GM10266 (cell line): ENCODE data around the gene RNF40.
"Not testable (repeated sequence)": the region's sequence is repeated elsewhere in the genome, so short reads cannot be mapped to it uniquely, and the experiment has no call there.

ENCODE experiments used
- DNase-seq: peaks from one replicate; pipeline ENCODE4 v3.0.0; 2012; ENCODE audit errors: extremely low spot score
- TF ChIP-seq, protein P1 (sequence below): IDR thresholded peaks from 2 replicates; pipeline ENCODE4 v1.5.1; 2012; ENCODE audit warnings: mild to moderate bottlenecking, low read depth; ENCODE audit not compliant: control insufficient read depth, insufficient read depth; ENCODE audit errors: missing control alignments

RNF40 gene

DNA sequence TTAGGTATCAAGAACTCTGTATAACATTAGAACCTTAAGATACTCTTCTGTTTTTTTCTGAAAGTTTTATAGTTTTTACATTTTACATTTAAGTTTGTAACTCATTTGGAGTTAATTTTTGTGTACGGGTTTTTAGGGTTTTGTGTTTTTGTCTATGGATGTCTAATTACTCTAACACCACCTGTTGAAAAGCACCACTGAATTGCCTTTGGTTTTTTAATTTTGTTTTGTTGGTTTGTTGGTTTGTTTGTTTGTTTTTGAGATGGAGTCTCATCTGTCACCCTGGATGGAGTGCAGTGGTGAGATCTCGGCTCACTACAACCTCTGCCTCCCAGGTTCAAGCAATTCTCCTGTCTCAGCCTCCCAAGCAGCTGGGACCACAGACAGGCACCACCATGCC lies 54.6 kb downstream of the RNF40 start:
- DNase-seq = no peak
- TF ChIP-seq, protein P1, sequence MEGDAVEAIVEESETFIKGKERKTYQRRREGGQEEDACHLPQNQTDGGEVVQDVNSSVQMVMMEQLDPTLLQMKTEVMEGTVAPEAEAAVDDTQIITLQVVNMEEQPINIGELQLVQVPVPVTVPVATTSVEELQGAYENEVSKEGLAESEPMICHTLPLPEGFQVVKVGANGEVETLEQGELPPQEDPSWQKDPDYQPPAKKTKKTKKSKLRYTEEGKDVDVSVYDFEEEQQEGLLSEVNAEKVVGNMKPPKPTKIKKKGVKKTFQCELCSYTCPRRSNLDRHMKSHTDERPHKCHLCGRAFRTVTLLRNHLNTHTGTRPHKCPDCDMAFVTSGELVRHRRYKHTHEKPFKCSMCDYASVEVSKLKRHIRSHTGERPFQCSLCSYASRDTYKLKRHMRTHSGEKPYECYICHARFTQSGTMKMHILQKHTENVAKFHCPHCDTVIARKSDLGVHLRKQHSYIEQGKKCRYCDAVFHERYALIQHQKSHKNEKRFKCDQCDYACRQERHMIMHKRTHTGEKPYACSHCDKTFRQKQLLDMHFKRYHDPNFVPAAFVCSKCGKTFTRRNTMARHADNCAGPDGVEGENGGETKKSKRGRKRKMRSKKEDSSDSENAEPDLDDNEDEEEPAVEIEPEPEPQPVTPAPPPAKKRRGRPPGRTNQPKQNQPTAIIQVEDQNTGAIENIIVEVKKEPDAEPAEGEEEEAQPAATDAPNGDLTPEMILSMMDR = no peak

DNA sequence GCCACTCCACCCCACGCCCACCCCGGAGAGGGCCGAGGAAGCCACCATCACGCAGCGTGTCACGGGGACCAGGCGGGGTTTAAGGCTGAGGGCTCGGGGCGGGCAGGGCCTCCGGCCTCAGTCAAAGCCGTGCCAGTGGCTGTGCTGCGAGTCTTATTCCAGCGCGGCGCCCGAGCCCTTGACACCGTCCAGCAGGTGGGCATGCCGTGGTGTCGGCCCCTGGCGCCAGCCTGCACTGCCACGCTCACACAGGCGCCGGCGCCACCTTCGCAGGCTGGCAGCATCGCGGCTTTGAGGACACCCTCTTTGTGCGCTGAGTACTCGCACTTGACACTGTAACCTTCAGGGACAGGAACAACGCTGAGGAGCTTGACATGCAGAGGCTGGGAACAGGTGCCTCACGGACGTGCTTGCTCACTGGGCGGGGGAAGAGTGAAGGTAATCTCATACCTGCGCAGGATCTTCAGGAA lies 58.9 kb downstream of the RNF40 start:
- DNase-seq = no peak

GRCh38 chr16:30821441-30821840 lies 59.3 kb downstream of the RNF40 start:
- not testable (repeated sequence) for DNase-seq

More for the DNA sequence above, 58.9 kb downstream of the RNF40 start:
- TF ChIP-seq, protein P1 = no peak

DNA sequence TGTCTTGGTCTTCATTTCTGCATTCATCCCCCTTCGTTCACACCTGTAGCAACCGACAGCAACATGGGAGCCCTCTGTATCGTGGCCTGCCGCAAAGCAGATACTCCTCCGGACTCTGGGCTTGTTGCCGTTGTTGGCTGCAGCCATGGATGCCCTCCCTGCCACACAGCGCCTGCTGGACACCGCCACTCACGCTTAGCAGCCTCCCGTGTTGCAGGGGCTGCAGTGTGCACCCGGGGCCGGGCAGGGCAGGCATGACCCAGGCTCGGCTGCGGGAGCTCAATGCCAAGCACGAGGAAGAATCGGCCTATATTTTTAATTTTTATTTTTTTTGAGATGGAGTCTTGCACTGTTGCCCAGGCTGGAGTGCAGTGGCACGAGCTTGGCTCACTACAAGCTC lies 59.8 kb downstream of the RNF40 start:
- TF ChIP-seq, protein P1 = no peak
- DNase-seq = no peak
